Measurements from ENCODE around the gene SCFD1. TPM values are rescaled to one million over a fixed set of nuclear protein-coding genes. Genes with fewer than 3 reads are reported as not detected.

Gene SCFD1
- total RNA-seq, 4 donors from 2014 or later = 33.6 to 40.8 (median 37.1) TPM

- intact Hi-C loops (cut with DNase I; ENCODE audit: low total_unique reads) = no loop called here
- no peak for TF ChIP-seq POLR2A (IDR thresholded peaks at IDR 0.05)
- TF ChIP-seq, protein P1, sequence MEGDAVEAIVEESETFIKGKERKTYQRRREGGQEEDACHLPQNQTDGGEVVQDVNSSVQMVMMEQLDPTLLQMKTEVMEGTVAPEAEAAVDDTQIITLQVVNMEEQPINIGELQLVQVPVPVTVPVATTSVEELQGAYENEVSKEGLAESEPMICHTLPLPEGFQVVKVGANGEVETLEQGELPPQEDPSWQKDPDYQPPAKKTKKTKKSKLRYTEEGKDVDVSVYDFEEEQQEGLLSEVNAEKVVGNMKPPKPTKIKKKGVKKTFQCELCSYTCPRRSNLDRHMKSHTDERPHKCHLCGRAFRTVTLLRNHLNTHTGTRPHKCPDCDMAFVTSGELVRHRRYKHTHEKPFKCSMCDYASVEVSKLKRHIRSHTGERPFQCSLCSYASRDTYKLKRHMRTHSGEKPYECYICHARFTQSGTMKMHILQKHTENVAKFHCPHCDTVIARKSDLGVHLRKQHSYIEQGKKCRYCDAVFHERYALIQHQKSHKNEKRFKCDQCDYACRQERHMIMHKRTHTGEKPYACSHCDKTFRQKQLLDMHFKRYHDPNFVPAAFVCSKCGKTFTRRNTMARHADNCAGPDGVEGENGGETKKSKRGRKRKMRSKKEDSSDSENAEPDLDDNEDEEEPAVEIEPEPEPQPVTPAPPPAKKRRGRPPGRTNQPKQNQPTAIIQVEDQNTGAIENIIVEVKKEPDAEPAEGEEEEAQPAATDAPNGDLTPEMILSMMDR (IDR thresholded peaks at IDR 0.05) = no peak
- 62 to 68% methylated on average over 3 of the region's 3 CpGs for WGBS, 2 donors
- no peak for DNase-seq (ENCODE audit: low spot score in 2 of 2)
- H3K4me3 ChIP-seq (ENCODE audit: low read depth, poor library complexity, severe bottlenecking) = no peak overlapping the region
Observed at GRCh38 chr14:30737916-30738315, 115.8 kb downstream of the SCFD1 start.

- TF ChIP-seq, protein P1 (IDR thresholded peaks at IDR 0.05) = no peak
- TF ChIP-seq POLR2A (IDR thresholded peaks at IDR 0.05) = no peak
- H3K4me3 ChIP-seq (ENCODE audit: low read depth, poor library complexity, severe bottlenecking) = no peak overlapping the region
- intact Hi-C loops (cut with DNase I; ENCODE audit: low total_unique reads) = no loop called here
- DNase-seq (ENCODE audit: low spot score in 2 of 2) = no peak
- WGBS, 2 donors = 86 to 90% methylated on average over 4 of the region's 4 CpGs
Observed at GRCh38 chr14:30738978-30739377, 116.9 kb downstream of the SCFD1 start.

- intact Hi-C loops (cut with DNase I; ENCODE audit: low total_unique reads) = no loop called here
- DNase-seq (ENCODE audit: low spot score in 2 of 2) = no peak
- H3K4me3 ChIP-seq (ENCODE audit: low read depth, poor library complexity, severe bottlenecking) = no peak overlapping the region
- TF ChIP-seq, protein P1 (IDR thresholded peaks at IDR 0.05) = no peak
- no peak for TF ChIP-seq POLR2A (IDR thresholded peaks at IDR 0.05)
- 75 to 76% methylated on average over 2 of the region's 2 CpGs for WGBS, 2 donors
Observed at GRCh38 chr14:30748343-30748742, 126.2 kb downstream of the SCFD1 start.

- DNase-seq (ENCODE audit: low spot score in 2 of 2) = no peak
- intact Hi-C loops (cut with DNase I; ENCODE audit: low total_unique reads) = no loop called here
- WGBS, 2 donors = 72 to 73% methylated on average over 11 of the region's 11 CpGs
- TF ChIP-seq POLR2A (IDR thresholded peaks at IDR 0.05) = no peak
- TF ChIP-seq, protein P1 (IDR thresholded peaks at IDR 0.05) = no peak
- H3K4me3 ChIP-seq (ENCODE audit: low read depth, poor library complexity, severe bottlenecking) = no peak overlapping the region
Observed at GRCh38 chr14:30751646-30752416, 129.7 kb downstream of the SCFD1 start.

GRCh38 chr14:30753452-30753851 lies 131.3 kb downstream of the SCFD1 start:
- TF ChIP-seq POLR2A (IDR thresholded peaks at IDR 0.05) = no peak
- TF ChIP-seq, protein P1 (IDR thresholded peaks at IDR 0.05) = no peak
- no peak overlapping the region for H3K4me3 ChIP-seq (ENCODE audit: low read depth, poor library complexity, severe bottlenecking)
- 72 to 80% methylated on average over 4 of the region's 4 CpGs for WGBS, 2 donors
- intact Hi-C loops (cut with DNase I; ENCODE audit: low total_unique reads) = no loop called here
- DNase-seq (ENCODE audit: low spot score in 2 of 2) = no peak

- intact Hi-C loops (cut with DNase I; ENCODE audit: low total_unique reads) = no loop called here
- no peak for DNase-seq (ENCODE audit: low spot score in 2 of 2)
- no peak overlapping the region for H3K4me3 ChIP-seq (ENCODE audit: low read depth, poor library complexity, severe bottlenecking)
- 76 to 87% methylated on average over 3 of the region's 3 CpGs for WGBS, 2 donors
- TF ChIP-seq, protein P1 (IDR thresholded peaks at IDR 0.05) = no peak
- no peak for TF ChIP-seq POLR2A (IDR thresholded peaks at IDR 0.05)
Observed at GRCh38 chr14:30754778-30755177, 132.7 kb downstream of the SCFD1 start.
